Stimulated activated naive B cell treated with anti-CD40 and anti-IgM and Interleukin-4, amounts not matched to agents 10 μg/mL and 1 μg/mL and 100 μg/mL, for 72 hours (primary cell): Measurements from ENCODE around the gene CLDN24.

Experiments used
- ATAC-seq, 2 donors: fragments of 150-1000 bp; cut with Tn5 transposase; replicated peaks; 2 replicates each; pipeline ENCODE4 v1.10.0; 2021; ENCODE audit warnings: moderate library complexity in 1 of 2
- DNase-seq: peaks from one replicate; pipeline ENCODE4 v3.0.0; 2021
- H3K27ac Mint-ChIP-seq: one replicate; pipeline ENCODE4 v1.8.0; 2022; ENCODE audit warnings: mild to moderate bottlenecking, mixed read lengths
- H3K27me3 Mint-ChIP-seq, 2 donors: one replicate each; pipeline ENCODE4 v1.8.0; 2022; ENCODE audit warnings: mixed read lengths in 2 of 2
- H3K36me3 Mint-ChIP-seq, 2 donors: one replicate each; pipeline ENCODE4 v1.8.0; 2022; ENCODE audit warnings: mixed read lengths in 2 of 2, mild to moderate bottlenecking in 1 of 2
- H3K4me1 Mint-ChIP-seq, 2 donors: one replicate each; pipeline ENCODE4 v1.8.0; 2022; ENCODE audit warnings: mixed read lengths in 2 of 2, mild to moderate bottlenecking in 1 of 2
- H3K4me3 Mint-ChIP-seq, 2 donors: one replicate each; pipeline ENCODE4 v1.8.0; 2022; ENCODE audit warnings: mild to moderate bottlenecking in 2 of 2, mixed read lengths in 2 of 2, moderate library complexity in 1 of 2
- H3K9me3 Mint-ChIP-seq, 2 donors: one replicate each; pipeline ENCODE4 v1.8.0; 2022; ENCODE audit warnings: mixed read lengths in 2 of 2, mild to moderate bottlenecking in 1 of 2

CLDN24 gene

DNA sequence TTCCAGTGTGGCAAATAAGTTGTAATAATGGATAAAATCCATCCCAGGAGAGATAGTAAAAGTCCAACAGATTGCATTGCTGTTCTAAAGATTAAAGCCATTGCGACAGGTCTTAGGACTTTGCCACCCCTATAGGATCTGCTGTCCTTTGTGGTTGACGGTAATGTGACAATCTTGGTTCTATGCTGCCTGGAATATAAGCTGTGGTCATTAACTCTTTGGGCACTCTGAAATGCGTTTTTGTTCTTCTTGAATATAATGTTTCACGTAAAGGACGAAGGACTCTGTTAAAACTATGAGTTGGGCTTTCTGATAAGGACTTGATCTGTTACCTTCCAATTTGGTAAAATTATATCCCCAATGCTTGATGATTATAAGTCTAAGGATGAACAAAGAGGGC, at the start of gene CLDN24:
Gene CLDN24 (minus strand): TSS at position 101 of the 400 bp plus-strand sequence. CDS start 0 bp downstream, at position 101.
- no peaks in the 10 kb centered on the region for H3K4me1 Mint-ChIP-seq
- DNase-seq = no peak

DNA sequence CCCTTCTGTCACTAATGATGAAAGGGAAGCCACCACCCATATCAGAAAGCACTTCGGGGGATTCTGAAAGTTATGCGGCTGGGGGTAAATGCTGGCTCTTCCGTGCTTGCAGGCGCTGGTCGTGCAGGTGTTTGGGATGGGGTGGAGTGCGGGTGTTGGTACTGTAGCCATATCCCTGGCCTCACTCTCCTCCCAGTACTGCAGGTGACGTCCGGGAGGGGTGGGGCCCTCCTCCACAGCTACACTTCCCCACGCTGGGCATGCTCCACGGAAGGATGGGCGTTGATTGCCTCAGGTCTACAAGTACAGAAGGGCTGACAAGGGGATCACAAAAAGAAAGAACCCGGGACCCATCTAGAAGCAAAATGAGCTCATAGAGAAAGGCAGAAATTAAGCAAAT, 48.6 kb upstream of the CLDN24 start:
- Mint-ChIP-seq H3K9me3 (peaks cover 5 to 7% of the 10 kb centered on the region in 2 donors), H3K27ac (no peak overlapping the region), H3K36me3 (peaks cover 0 to 3% of the 10 kb centered on the region in 2 donors), H3K4me1 (no peaks in the 10 kb centered on the region), H3K4me3 (no peak overlapping the region), H3K27me3 (peaks cover 0 to 21% of the 10 kb centered on the region in 2 donors)
- ATAC-seq (no peak), DNase-seq (no peak)

More for the DNA sequence above, at the start of gene CLDN24:
- Mint-ChIP-seq H3K27me3 (peaks cover 6 to 8% of the 10 kb centered on the region in 2 donors), H3K36me3 (no peaks in the 10 kb centered on the region), H3K27ac (no peak within 1 kb of the TSS), H3K9me3 (peaks cover 6 to 7% of the 10 kb centered on the region in 2 donors), H3K4me3 (no peak within 1 kb of the TSS)
- ATAC-seq = no peak

DNA sequence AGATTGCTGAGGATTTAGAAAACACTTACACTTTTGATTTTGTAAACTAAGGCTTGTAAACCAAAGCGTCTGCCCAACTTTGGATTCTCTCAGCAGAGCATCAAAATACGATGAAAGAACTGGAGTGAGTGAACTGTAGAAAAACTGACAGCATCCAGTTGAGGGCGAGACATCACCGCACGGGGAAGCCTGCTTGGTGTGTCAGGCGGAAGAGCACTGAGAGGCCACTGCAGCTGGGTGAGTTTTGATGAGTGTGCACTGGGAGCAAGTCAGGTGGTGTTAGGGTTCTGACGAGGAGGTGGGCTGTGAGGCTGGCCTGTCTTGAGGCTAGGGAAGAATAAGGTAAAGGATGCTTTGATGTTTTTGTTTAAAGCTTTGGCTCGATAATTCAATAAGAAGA, 46.8 kb upstream of the CLDN24 start:
- Mint-ChIP-seq H3K27ac (no peak overlapping the region), H3K9me3 (peaks cover 5 to 7% of the 10 kb centered on the region in 2 donors), H3K4me1 (peaks cover 0 to 6% of the 10 kb centered on the region in 2 donors), H3K36me3 (peaks cover 0 to 3% of the 10 kb centered on the region in 2 donors), H3K4me3 (no peak overlapping the region), H3K27me3 (peaks cover 0 to 24% of the 10 kb centered on the region in 2 donors)
- ATAC-seq = no peak
- no peak for DNase-seq

DNA sequence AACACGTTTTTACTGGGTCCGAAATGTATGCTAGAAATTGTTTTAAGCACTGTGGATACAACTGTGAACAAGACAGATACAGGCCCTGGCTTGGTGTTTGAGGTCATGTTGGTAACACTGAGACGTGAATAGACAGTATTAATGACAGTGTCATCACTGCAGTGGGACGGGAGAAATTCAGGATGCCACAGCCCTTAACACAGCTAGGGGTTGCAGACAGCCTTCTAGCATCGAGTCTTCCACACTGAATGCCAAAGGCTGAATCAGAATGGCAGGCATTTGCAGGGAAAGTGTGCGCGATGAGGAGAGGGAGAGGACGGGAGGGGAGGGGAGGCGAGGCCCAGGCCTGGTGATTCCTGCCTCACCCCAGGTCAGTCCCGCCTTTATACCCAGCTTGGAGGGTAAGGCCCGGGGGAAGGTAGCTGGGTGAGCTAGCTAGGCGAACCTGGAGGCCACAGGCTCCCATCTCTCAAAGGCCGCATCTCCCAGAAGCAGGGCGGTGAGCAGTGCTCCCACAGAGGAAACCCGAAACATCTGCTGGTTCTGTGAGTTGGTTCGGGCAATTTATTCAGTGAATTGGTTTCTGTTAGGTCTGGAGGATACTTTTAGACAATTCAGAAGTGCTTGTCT, 44.1 kb upstream of the CLDN24 start:
- ATAC-seq = no peak
- no peak for DNase-seq
- peaks cover 0 to 24% of the 10 kb centered on the region in 2 donors for H3K27me3 Mint-ChIP-seq
- no peak overlapping the region for H3K4me3 Mint-ChIP-seq
- H3K27ac Mint-ChIP-seq = no peak overlapping the region
- H3K9me3 Mint-ChIP-seq = no peaks in the 10 kb centered on the region
- peaks cover 0 to 6% of the 10 kb centered on the region in 2 donors for H3K4me1 Mint-ChIP-seq
- H3K36me3 Mint-ChIP-seq = no peaks in the 10 kb centered on the region

DNA sequence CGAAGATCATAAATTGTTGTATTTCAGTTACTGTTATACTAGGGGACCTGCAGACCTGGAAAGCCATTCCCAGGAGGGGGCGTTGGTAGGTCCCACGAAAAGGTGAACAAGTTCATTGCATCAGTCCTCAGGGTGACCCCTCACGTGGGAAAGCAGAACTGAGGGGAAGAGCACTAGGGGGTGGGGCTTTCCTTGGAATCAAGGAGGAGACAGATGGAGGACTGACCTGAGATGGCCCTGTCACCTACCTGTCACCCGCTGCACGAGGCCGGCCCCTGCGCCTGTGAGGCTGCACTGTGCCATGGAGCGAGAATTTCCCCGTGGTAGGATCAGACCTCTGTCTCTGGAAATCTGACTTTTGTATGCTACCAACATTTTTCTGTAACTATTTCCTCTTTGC, 41.8 kb upstream of the CLDN24 start:
- peaks cover 0 to 6% of the 10 kb centered on the region in 2 donors for H3K4me1 Mint-ChIP-seq
- H3K4me3 Mint-ChIP-seq = no peak overlapping the region
- ATAC-seq = no peak
- H3K27ac Mint-ChIP-seq = no peak overlapping the region
- H3K27me3 Mint-ChIP-seq = peaks cover 4 to 13% of the 10 kb centered on the region in 2 donors
- no peaks in the 10 kb centered on the region for H3K36me3 Mint-ChIP-seq
- no peaks in the 10 kb centered on the region for H3K9me3 Mint-ChIP-seq
- DNase-seq = no peak

DNA sequence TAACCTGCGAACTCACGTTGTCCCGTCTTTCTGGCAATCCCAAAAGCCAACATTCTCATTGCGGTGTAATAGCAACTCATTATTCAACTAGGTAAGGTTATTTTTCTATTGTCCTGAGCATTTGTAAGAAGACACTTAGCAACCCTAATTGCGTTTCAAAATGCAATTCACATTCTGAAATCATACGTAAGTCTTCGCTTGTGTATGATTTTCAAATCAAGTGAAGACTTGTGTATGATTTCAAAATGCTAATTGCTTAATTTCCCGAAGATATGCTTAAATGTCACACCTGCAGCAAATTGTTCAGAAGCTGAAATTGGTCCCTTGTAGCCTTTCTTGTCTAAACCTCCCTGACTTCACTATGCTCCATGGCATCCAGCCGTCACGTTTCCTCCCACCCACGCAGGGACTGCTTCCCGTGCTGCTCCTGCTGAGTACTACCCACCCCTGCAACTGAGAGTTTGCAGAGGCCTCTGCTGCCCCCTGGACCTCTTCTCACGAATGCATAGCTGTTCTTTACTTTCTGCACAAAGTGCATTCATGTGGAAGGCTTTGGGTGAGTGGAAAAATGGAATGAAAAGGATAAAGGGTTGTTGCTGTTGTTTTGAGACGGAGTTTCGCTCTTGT, 40.8 kb upstream of the CLDN24 start:
- Mint-ChIP-seq H3K9me3 (no peaks in the 10 kb centered on the region), H3K27ac (no peak overlapping the region), H3K36me3 (no peaks in the 10 kb centered on the region), H3K4me1 (peaks cover 0 to 6% of the 10 kb centered on the region in 2 donors), H3K27me3 (peaks cover 7 to 13% of the 10 kb centered on the region in 2 donors), H3K4me3 (no peak overlapping the region)
- no peak for ATAC-seq
- DNase-seq = no peak

DNA sequence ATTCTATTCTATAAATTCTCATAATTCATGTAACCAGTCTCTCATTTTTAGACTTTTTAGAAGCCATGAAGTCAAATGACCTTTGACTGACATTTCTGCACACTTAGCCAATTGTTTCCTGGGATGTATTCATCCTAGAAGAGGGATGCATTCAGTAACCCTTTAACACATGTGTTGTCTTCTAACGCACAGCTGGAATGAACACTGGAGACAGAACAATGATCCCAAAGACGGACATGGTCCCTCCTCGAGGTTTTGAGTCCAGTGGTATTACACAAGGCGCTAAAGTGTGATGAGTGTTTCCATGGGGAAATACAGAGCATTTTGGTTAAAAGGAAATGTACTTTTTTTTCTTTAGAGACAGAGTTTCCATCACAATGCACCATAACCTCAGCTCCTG, 39.8 kb upstream of the CLDN24 start:
- Mint-ChIP-seq H3K27me3 (peaks cover 13 to 18% of the 10 kb centered on the region in 2 donors), H3K27ac (no peak overlapping the region), H3K4me3 (no peak overlapping the region), H3K36me3 (no peaks in the 10 kb centered on the region), H3K4me1 (peaks cover 0 to 6% of the 10 kb centered on the region in 2 donors), H3K9me3 (no peaks in the 10 kb centered on the region)
- DNase-seq (no peak), ATAC-seq (no peak)

DNA sequence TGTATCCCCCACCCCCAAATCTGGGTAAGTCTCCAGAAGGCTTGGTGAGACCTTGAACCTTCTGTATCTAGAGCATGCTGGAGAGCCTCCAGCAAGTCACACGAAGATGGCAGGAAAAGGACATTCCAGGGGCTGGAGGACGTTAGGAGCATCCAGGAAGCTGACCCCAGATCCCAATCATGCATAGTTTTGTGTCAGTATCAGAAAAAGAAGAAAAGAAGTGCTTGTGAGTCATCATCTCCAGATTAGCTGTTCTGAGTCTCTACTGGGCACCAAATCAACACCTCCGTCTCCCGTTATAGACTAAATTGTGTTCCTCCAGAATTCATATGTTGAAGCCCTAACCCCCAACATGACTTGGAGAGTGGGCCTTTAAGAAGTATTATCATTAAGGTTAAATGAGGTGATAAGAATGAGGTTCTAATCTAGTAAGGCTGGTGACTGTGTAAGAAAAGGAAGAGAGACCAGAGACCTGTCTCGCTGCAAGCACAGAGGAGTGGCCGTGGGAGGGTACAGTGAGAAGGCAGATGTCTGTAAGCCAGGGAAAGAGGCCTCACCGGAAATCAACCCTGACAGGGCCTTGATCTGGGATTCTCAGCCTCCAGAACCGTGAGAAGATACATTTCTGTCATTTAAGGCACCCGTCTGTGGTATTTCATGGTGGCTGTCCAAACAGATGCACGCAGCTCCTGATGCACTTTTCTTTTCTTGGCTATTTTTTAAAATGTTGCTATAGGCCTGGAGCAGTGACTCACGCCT, 38.1 kb upstream of the CLDN24 start:
- peaks cover 0 to 6% of the 10 kb centered on the region in 2 donors for H3K4me1 Mint-ChIP-seq
- H3K4me3 Mint-ChIP-seq = no peak overlapping the region
- no peaks in the 10 kb centered on the region for H3K9me3 Mint-ChIP-seq
- H3K27ac Mint-ChIP-seq = no peak overlapping the region
- ATAC-seq (no peak), DNase-seq (no peak)
- peaks cover 20 to 29% of the 10 kb centered on the region in 2 donors for H3K27me3 Mint-ChIP-seq
- no peaks in the 10 kb centered on the region for H3K36me3 Mint-ChIP-seq

DNA sequence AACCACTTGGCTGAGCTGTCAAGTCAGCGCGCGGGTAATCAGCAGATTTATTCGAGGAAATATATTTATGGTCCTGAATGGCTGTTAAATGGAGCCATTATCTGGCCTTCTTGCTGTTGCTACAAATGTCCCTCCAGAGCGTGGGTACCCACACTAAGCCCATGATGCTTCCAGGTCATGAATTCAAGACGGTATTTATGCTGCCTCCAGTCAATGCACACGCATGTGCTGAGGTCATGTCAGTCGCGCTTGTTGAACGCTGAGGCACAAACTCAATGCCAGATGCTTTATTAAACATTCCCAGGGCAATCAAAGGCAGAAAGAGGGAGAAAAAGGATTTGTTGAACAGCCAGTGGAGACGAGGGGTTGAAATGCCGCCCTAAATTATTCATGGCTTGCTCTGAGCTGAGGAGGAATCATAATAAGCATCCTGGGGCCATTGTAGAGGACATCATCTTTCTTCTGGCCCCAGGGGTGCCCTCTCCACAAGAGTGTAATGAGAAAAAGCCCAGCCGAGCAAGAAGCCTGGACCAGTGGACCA, 36.1 kb upstream of the CLDN24 start:
- H3K9me3 Mint-ChIP-seq = no peaks in the 10 kb centered on the region
- no peak overlapping the region for H3K27ac Mint-ChIP-seq

DNA sequence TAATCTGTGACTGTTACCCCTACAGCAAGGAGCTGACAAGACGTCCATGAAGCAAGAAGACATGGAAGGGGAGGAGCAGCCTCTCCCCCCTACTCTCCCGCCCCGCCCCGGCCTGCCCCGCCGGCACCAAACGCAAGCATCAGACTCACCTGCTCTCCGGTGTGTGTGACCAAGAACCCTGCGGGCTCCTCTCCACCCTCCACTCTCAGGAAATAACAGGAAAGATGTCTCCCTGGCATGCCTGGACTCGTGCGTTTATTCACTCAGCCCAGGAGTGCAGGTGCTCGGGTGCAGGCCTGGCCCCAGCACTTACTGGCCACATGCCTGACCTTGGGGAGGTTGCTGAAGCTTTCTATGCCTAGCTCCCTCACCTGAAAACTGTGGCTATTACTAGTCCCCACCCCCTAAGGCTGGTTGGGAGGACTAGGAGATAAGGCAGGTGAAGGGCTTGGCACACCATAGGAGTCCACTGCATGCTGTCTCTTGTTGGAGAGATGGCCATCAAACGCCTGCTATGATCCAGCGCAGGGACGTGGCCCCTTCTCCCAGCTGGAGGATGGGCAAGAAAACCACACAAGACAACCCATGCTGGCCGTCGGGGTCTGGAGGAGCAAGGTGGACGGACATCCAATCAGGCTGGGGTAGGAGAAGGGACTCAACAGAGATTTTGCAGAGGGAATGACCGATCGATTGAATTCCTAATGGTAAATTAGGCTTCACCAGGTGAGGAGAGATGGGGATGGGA, 34.9 kb upstream of the CLDN24 start:
- H3K9me3 Mint-ChIP-seq = no peaks in the 10 kb centered on the region
- H3K27ac Mint-ChIP-seq = no peak overlapping the region
- H3K4me1 Mint-ChIP-seq = no peaks in the 10 kb centered on the region
- no peaks in the 10 kb centered on the region for H3K36me3 Mint-ChIP-seq
- no peak for DNase-seq
- no peak overlapping the region for H3K4me3 Mint-ChIP-seq
- ATAC-seq = no peak
- H3K27me3 Mint-ChIP-seq = peaks cover 17 to 20% of the 10 kb centered on the region in 2 donors

More for the DNA sequence above, 36.1 kb upstream of the CLDN24 start:
- no peaks in the 10 kb centered on the region for H3K4me1 Mint-ChIP-seq
- H3K4me3 Mint-ChIP-seq = no peak overlapping the region
- H3K27me3 Mint-ChIP-seq = peaks cover 20 to 21% of the 10 kb centered on the region in 2 donors
- no peaks in the 10 kb centered on the region for H3K36me3 Mint-ChIP-seq
- DNase-seq (no peak), ATAC-seq (no peak)

DNA sequence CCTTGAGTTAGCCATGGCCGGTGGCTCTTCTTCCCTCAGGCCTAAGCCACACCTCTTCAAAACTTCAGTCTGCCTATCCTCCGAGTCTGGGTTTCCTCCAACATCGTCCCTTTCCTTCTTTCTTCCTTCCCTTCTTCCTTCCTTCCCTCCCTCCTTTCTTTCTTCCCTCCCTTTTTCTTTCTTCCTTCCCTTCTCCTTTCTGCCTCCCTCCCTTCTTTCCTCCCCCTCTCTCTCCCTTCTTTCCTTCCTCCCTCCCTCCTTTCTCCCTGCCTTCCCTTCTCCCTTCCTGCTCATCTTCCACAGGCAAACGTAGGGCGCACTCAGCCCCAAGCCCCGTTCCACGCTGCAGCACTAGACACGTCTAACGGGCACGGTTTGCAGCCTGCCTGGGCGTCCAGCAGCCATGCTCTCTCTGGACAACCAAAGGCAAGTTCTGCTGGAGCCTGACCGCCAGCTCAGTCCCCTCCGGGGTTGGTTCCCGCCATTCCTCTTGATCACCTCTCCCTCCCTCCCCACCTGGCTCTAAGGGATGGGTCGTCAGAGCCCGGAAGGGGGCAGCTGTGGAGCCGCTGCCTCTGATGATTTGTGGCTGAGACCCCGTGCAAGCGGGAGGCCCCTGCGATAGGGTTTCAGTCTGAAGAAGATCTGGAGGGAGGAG, 34.1 kb upstream of the CLDN24 start:
- no peaks in the 10 kb centered on the region for H3K9me3 Mint-ChIP-seq
- no peak overlapping the region for H3K27ac Mint-ChIP-seq
- no peak for DNase-seq
- peaks cover 17 to 23% of the 10 kb centered on the region in 2 donors for H3K27me3 Mint-ChIP-seq
- no peaks in the 10 kb centered on the region for H3K4me1 Mint-ChIP-seq
- H3K36me3 Mint-ChIP-seq = no peaks in the 10 kb centered on the region
- ATAC-seq = no peak
- no peak overlapping the region for H3K4me3 Mint-ChIP-seq

DNA sequence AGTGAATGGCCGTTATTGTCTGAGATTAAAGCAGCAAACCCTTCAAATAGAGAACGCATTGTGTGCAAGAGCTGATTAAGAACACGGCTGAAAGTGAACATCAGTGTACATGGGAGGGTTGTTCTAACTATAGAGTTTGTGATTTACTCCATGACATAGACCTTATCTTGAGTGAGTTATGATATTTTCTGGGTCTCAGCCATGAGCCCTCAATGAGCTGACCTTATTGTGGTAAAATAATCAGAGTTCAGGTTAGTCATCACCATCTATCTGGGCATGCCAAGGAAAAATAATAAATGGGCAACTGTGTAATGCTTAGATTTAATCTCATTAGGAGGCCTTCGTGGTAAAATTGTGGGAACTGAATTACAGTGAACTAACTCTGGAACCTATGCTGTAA, 33.2 kb upstream of the CLDN24 start:
- H3K4me3 Mint-ChIP-seq = no peak overlapping the region
- H3K4me1 Mint-ChIP-seq = no peaks in the 10 kb centered on the region
- DNase-seq (no peak), ATAC-seq (no peak)
- H3K36me3 Mint-ChIP-seq = no peaks in the 10 kb centered on the region
- no peaks in the 10 kb centered on the region for H3K9me3 Mint-ChIP-seq
- peaks cover 23 to 30% of the 10 kb centered on the region in 2 donors for H3K27me3 Mint-ChIP-seq
- no peak overlapping the region for H3K27ac Mint-ChIP-seq

DNA sequence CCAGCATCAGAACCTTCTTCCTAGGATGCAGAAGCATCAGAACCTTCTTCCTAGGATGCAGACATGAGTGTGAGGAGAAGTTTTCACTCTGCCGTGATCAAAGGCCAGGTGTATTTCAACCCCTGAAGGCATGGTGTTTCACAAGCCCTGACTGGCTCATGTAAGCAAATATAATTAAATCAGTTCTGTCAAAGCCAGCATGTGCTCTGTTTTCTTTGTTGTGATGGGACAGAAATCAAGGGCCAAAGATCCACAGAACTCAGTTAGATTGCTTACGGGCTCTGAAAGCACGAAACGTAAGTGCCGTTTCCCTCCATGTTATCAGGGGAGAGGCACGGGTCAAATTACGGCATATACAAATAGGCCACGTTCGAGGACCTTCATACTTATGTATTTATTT, 32.0 kb upstream of the CLDN24 start:
- H3K36me3 Mint-ChIP-seq = no peaks in the 10 kb centered on the region
- no peaks in the 10 kb centered on the region for H3K4me1 Mint-ChIP-seq
- H3K27ac Mint-ChIP-seq = no peak overlapping the region
- no peak for DNase-seq
- H3K9me3 Mint-ChIP-seq = no peaks in the 10 kb centered on the region
- ATAC-seq = no peak
- no peak overlapping the region for H3K4me3 Mint-ChIP-seq
- H3K27me3 Mint-ChIP-seq = peaks cover 26 to 29% of the 10 kb centered on the region in 2 donors
